ENCODE data around the gene GSTO2.

The GSTO2 gene

GRCh38 chr10:104353325-104354048 is 84.5 kb downstream of the GSTO2 start, which contains the start of gene CFAP58:
TSS of gene CFAP58 (plus strand) at chr10:104353833. CDS start at chr10:104353898, 65 bp downstream.
- peak within 1 kb of the TSS; percentile 78 for H3K4me3 ChIP-seq
- H3K9me3 ChIP-seq (ENCODE audit: low read depth, low read length) = no peaks in the 10 kb centered on the region
- no peak within 1 kb of the TSS for H3K27ac ChIP-seq
- no peak for TF ChIP-seq POLR2AphosphoS5 (IDR thresholded peaks at IDR 0.05; ENCODE audit: borderline replicate concordance, low read depth, low read length)
- TF ChIP-seq FOXP2 (optimal IDR thresholded peaks at IDR 0.05; ENCODE audit: control extremely low read depth, extremely low read length, insufficient read depth) = no peak
- no peak for TF ChIP-seq EZH2 (IDR thresholded peaks at IDR 0.05)
- DNase-seq (ENCODE audit: low read depth, low spot score) = peak; percentile 47
- H3K9ac ChIP-seq (ENCODE audit: insufficient read length) = no peak within 1 kb of the TSS
- H3K36me3 ChIP-seq (ENCODE audit: insufficient read depth, low read length) = no peaks in the 10 kb centered on the region

Data from SK-N-MC (cell line).